ENCODE data around the gene TERT. TPM values are rescaled to one million over a fixed set of nuclear protein-coding genes. Genes with fewer than 3 reads are reported as not detected.

The TERT gene
- total and polyA plus RNA-seq, 2 of the 13 experiments (the other 11 are each of a cell fraction or from before 2014, with no cell fraction given): 4.3 to 5.9 TPM

GRCh38 chr5:1210832-1211251 is 84.0 kb downstream of the TERT start:
- in situ Hi-C loops (cut with HindIII; ENCODE audit: extremely low pct_ligation_motif_present, low pct_unique_long_range_greater_than_20kb) (no loop called here), intact Hi-C loops (cut with micrococcal nuclease; ENCODE audit: unreplicated experiment) (no loop called here)
- H3K27ac ChIP-seq (ENCODE audit: extremely low read length, insufficient read depth, low read length): no peak overlapping the region
- no peak overlapping the region for H2AFZ ChIP-seq (ENCODE audit: low read length)
- ATAC-seq (no peak), DNase-seq (ENCODE audit: low spot score) (no peak), FAIRE-seq (no peak)
- H3K4me2 ChIP-seq (ENCODE audit: low read depth, low read length): no peak overlapping the region
- H3K9me3 ChIP-seq (ENCODE audit: low read length): no peaks in the 10 kb centered on the region
- no peak overlapping the region for H3K4me3 ChIP-seq (replicated peaks in 1 of 3; ENCODE audit: insufficient read depth in 1 of 3, low read depth in 2 of 3, low read length in 3 of 3)
- no peaks in the 10 kb centered on the region for H3K79me2 ChIP-seq (ENCODE audit: insufficient read depth, low read length)
- BruUV-seq (replicated peaks): no TSS peak
- 52% methylated on average over 13 of the region's 21 CpGs for WGBS (ENCODE audit: low lambda C conversion rate)
- no peak overlapping the region for H3K9ac ChIP-seq (ENCODE audit: insufficient read depth, low read depth, low read length)
- ChIA-PET POLR2A (no interaction called here), CTCF (ENCODE audit: low intra/inter-chr PET ratio, low total read pairs) (no interaction called here)
- TF ChIP-seq ZNF558 (CRISPR knock-in tag; IDR thresholded peaks at IDR 0.05; ENCODE audit: borderline replicate concordance): no peak
- TF ChIP-seq HDAC6 (IDR thresholded peaks at IDR 0.05; ENCODE audit: low read depth, low read length): no peak
- TF ChIP-seq RFX5 (IDR thresholded peaks at IDR 0.05; ENCODE audit: low read depth, low read length): no peak
- no peak for TF ChIP-seq DMAP1 (CRISPR knock-in tag; IDR thresholded peaks at IDR 0.05)
- H3K4me1 ChIP-seq (ENCODE audit: insufficient read depth, low read length): no peaks in the 10 kb centered on the region
- no peaks in the 10 kb centered on the region for H3K36me3 ChIP-seq (replicated peaks in 1 of 2; ENCODE audit: control insufficient read depth in 1 of 2, insufficient read depth in 2 of 2, low read length in 2 of 2)
- no peaks in the 10 kb centered on the region for H4K20me1 ChIP-seq (ENCODE audit: insufficient read depth, low read length)
- peaks cover 16 to 41% of the 10 kb centered on the region in 2 experiments; a peak in 4 of 5 replicates for H3K27me3 ChIP-seq (ENCODE audit: control insufficient read depth in 1 of 2, insufficient read depth in 2 of 2, low read length in 2 of 2)

- 33% methylated on average over 11 of the region's 21 CpGs for WGBS (ENCODE audit: low lambda C conversion rate)
- no peak for TF ChIP-seq ZBTB34 (CRISPR knock-in tag; IDR thresholded peaks at IDR 0.05)
- no peak for TF ChIP-seq MBNL3 (CRISPR knock-in tag; conservative IDR thresholded peaks at IDR 0.05)
- TF ChIP-seq NFATC3 (CRISPR knock-in tag; IDR thresholded peaks at IDR 0.05): no peak
- TF ChIP-seq SP140L (CRISPR knock-in tag; IDR thresholded peaks at IDR 0.05; ENCODE audit: borderline replicate concordance): no peak
- TF ChIP-seq STAG1 (CRISPR knock-in tag; IDR thresholded peaks at IDR 0.05): no peak
- DNase-seq (ENCODE audit: low spot score) (no peak), FAIRE-seq (no peak), ATAC-seq (no peak)
- no peak overlapping the region for H2AFZ ChIP-seq (ENCODE audit: low read length)
- H3K9ac ChIP-seq (ENCODE audit: insufficient read depth, low read depth, low read length): no peak overlapping the region
- no peaks in the 10 kb centered on the region for H3K36me3 ChIP-seq (replicated peaks in 1 of 2; ENCODE audit: control insufficient read depth in 1 of 2, insufficient read depth in 2 of 2, low read length in 2 of 2)
- no peaks in the 10 kb centered on the region for H3K9me3 ChIP-seq (ENCODE audit: low read length)
- BruUV-seq (replicated peaks): no TSS peak
- in situ Hi-C loops (cut with HindIII; ENCODE audit: extremely low pct_ligation_motif_present, low pct_unique_long_range_greater_than_20kb) (no loop called here), intact Hi-C loops (cut with micrococcal nuclease; ENCODE audit: unreplicated experiment) (loop anchor here (10.0 kb wide), 1 partner anchor 435 kb away; no protein-coding TSS in a partner anchor)
- H3K4me1 ChIP-seq (ENCODE audit: insufficient read depth, low read length): peaks cover 4% of the 10 kb centered on the region
- POLR2A ChIA-PET: no interaction called here
- H3K79me2 ChIP-seq (ENCODE audit: insufficient read depth, low read length): no peaks in the 10 kb centered on the region
- H3K27me3 ChIP-seq (ENCODE audit: control insufficient read depth in 1 of 2, insufficient read depth in 2 of 2, low read length in 2 of 2): peaks cover 16 to 48% of the 10 kb centered on the region in 2 experiments; a peak in 4 of 5 replicates
- H4K20me1 ChIP-seq (ENCODE audit: insufficient read depth, low read length): no peaks in the 10 kb centered on the region
- H3K4me2 ChIP-seq (ENCODE audit: low read depth, low read length): no peak overlapping the region
- H3K27ac ChIP-seq (ENCODE audit: extremely low read length, insufficient read depth, low read length): no peak overlapping the region
- H3K4me3 ChIP-seq (replicated peaks in 1 of 3; ENCODE audit: insufficient read depth in 1 of 3, low read depth in 2 of 3, low read length in 3 of 3): no peak overlapping the region
- CTCF ChIA-PET (ENCODE audit: low intra/inter-chr PET ratio, low total read pairs): no interaction called here
Observed at GRCh38 chr5:1209896-1210776, 84.7 kb downstream of the TERT start.

Measured in HepG2 (cell line).